ENCODE results near the gene HSBP1. TPM values are rescaled to one million over a fixed set of nuclear protein-coding genes. Genes with fewer than 3 reads are reported as not detected.

The HSBP1 gene
- total and polyA plus RNA-seq, 2 of the 13 experiments (the other 11 are each of a cell fraction or from before 2014, with no cell fraction given) = 249 to 292 TPM

DNA sequence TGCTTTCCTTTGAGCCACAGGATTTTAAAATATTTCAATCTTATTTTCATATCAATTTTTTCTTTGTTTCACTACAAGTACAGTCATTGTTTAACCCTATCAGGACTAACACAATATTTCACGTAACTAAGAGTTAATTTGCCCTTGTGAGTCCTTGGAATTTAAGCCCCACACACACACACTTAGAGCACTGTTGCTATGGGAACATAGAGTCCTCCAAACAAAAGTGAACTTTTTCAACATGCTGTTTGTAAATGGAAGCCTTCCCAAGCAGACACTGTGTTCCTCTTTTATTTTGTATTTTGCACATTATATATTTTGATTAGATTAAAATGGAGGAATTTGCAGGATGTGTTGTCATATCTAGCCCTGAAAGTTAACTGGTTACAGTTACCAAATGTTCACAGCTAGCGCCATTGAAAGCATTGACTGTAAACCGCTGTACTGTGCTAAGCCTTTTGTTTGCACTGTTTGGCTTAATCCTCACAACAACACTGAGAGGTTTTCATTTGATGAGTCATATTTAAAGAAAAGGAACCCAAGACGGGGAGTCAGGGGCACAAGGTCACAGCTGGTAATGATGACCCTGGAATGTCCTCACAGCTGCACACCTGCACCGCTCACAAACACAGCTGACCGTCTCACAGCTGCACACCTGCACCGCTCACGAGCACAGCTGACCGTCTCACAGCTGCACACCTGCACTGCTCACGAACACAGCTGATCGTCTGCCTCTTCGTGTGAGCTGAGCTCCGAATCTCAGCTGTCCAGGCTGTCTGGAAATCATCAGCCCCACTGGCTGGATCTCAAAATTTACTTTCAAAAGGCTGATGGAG lies 6.3 kb downstream of the HSBP1 start (continued):
- TF ChIP-seq, protein P1, sequence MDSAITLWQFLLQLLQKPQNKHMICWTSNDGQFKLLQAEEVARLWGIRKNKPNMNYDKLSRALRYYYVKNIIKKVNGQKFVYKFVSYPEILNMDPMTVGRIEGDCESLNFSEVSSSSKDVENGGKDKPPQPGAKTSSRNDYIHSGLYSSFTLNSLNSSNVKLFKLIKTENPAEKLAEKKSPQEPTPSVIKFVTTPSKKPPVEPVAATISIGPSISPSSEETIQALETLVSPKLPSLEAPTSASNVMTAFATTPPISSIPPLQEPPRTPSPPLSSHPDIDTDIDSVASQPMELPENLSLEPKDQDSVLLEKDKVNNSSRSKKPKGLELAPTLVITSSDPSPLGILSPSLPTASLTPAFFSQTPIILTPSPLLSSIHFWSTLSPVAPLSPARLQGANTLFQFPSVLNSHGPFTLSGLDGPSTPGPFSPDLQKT (CRISPR knock-in tag; IDR thresholded peaks at IDR 0.05; ENCODE audit: borderline replicate concordance) = no peak
- TF ChIP-seq ZNF556 (CRISPR knock-in tag; IDR thresholded peaks at IDR 0.05; ENCODE audit: borderline replicate concordance) = no peak
- no peak for TF ChIP-seq KAT2B (IDR thresholded peaks at IDR 0.05; ENCODE audit: borderline replicate concordance, low read depth, low read length)
- TF ChIP-seq, protein P2, sequence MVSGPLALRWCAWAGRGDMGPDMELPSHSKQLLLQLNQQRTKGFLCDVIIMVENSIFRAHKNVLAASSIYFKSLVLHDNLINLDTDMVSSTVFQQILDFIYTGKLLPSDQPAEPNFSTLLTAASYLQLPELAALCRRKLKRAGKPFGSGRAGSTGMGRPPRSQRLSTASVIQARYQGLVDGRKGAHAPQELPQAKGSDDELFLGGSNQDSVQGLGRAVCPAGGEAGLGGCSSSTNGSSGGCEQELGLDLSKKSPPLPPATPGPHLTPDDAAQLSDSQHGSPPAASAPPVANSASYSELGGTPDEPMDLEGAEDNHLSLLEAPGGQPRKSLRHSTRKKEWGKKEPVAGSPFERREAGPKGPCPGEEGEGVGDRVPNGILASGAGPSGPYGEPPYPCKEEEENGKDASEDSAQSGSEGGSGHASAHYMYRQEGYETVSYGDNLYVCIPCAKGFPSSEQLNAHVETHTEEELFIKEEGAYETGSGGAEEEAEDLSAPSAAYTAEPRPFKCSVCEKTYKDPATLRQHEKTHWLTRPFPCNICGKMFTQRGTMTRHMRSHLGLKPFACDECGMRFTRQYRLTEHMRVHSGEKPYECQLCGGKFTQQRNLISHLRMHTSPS (CRISPR knock-in tag; IDR thresholded peaks at IDR 0.05; ENCODE audit: low read depth) = no peak
- TF ChIP-seq MAFG (CRISPR knock-in tag; IDR thresholded peaks at IDR 0.05) = no peak
- TF ChIP-seq SAFB2 (CRISPR knock-in tag; IDR thresholded peaks at IDR 0.05; ENCODE audit: borderline replicate concordance, low read depth) = no peak
- TF ChIP-seq, protein P3, sequence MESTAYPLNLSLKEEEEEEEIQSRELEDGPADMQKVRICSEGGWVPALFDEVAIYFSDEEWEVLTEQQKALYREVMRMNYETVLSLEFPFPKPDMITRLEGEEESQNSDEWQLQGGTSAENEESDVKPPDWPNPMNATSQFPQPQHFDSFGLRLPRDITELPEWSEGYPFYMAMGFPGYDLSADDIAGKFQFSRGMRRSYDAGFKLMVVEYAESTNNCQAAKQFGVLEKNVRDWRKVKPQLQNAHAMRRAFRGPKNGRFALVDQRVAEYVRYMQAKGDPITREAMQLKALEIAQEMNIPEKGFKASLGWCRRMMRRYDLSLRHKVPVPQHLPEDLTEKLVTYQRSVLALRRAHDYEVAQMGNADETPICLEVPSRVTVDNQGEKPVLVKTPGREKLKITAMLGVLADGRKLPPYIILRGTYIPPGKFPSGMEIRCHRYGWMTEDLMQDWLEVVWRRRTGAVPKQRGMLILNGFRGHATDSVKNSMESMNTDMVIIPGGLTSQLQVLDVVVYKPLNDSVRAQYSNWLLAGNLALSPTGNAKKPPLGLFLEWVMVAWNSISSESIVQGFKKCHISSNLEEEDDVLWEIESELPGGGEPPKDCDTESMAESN (CRISPR knock-in tag; conservative IDR thresholded peaks at IDR 0.05) = 0 out of 2 replicates have a peak, but pooled peaks have one; percentile 18
- no peak for TF ChIP-seq SIN3A (IDR thresholded peaks at IDR 0.05; ENCODE audit: borderline replicate concordance, low read depth, low read length)
- no peak for TF ChIP-seq KLF11 (CRISPR knock-in tag; IDR thresholded peaks at IDR 0.05)
- TF ChIP-seq NR3C1 (CRISPR knock-in tag; IDR thresholded peaks at IDR 0.05) = no peak
- TF ChIP-seq, protein P4, sequence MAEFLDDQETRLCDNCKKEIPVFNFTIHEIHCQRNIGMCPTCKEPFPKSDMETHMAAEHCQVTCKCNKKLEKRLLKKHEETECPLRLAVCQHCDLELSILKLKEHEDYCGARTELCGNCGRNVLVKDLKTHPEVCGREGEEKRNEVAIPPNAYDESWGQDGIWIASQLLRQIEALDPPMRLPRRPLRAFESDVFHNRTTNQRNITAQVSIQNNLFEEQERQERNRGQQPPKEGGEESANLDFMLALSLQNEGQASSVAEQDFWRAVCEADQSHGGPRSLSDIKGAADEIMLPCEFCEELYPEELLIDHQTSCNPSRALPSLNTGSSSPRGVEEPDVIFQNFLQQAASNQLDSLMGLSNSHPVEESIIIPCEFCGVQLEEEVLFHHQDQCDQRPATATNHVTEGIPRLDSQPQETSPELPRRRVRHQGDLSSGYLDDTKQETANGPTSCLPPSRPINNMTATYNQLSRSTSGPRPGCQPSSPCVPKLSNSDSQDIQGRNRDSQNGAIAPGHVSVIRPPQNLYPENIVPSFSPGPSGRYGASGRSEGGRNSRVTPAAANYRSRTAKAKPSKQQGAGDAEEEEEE (CRISPR knock-in tag; IDR thresholded peaks at IDR 0.05; ENCODE audit: borderline replicate concordance) = no peak
- TF ChIP-seq ZC3H13 (CRISPR knock-in tag; IDR thresholded peaks at IDR 0.05) = no peak
- no peak for TF ChIP-seq SOX13 (IDR thresholded peaks at IDR 0.05)
- peak in 1 of 2 experiments; percentile 87; a peak in 2 of 4 replicates for TF ChIP-seq SOX13 (CRISPR knock-in tag; conservative IDR thresholded peaks at IDR 0.05 in 1 of 2, IDR thresholded peaks at IDR 0.05 in 1 of 2)
- TF ChIP-seq ZNF510 (CRISPR knock-in tag; IDR thresholded peaks at IDR 0.05; ENCODE audit: low read depth) = no peak
- TF ChIP-seq, protein P5, sequence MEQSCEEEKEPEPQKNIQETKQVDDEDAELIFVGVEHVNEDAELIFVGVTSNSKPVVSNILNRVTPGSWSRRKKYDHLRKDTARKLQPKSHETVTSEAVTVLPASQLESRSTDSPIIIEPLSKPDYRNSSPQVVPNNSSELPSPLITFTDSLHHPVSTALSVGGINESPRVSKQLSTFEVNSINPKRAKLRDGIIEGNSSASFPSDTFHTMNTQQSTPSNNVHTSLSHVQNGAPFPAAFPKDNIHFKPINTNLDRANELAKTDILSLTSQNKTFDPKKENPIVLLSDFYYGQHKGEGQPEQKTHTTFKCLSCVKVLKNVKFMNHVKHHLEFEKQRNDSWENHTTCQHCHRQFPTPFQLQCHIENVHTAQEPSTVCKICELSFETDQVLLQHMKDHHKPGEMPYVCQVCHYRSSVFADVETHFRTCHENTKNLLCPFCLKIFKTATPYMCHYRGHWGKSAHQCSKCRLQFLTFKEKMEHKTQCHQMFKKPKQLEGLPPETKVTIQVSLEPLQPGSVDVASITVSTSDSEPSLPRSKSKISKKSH (CRISPR knock-in tag; IDR thresholded peaks at IDR 0.05; ENCODE audit: borderline replicate concordance) = no peak
- no peak for TF ChIP-seq PRPF4 (IDR thresholded peaks at IDR 0.05; ENCODE audit: low read depth, low read length, poor library complexity, severe bottlenecking)
- TF ChIP-seq NFYC (CRISPR knock-in tag; IDR thresholded peaks at IDR 0.05) = no peak
- TF ChIP-seq, protein P6, sequence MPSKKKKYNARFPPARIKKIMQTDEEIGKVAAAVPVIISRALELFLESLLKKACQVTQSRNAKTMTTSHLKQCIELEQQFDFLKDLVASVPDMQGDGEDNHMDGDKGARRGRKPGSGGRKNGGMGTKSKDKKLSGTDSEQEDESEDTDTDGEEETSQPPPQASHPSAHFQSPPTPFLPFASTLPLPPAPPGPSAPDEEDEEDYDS (CRISPR knock-in tag; IDR thresholded peaks at IDR 0.05) = no peak
- no peak for TF ChIP-seq ZNF496 (CRISPR knock-in tag; IDR thresholded peaks at IDR 0.05; ENCODE audit: insufficient replicate concordance)
